ENCODE data around the gene SERP1.
"Not testable (repeated sequence)": the region's sequence is repeated elsewhere in the genome, so short reads cannot be mapped to it uniquely, and the experiment has no call there.

Gene SERP1

GRCh38 chr3:150538324-150539208, 7.7 kb downstream of the SERP1 start:
- DNase-seq, result no peak

- DNase-seq, result no peak
Observed at GRCh38 chr3:150535204-150535603, 11.1 kb downstream of the SERP1 start.

- no peak for DNase-seq
Observed at GRCh38 chr3:150531775-150532174, 14.5 kb downstream of the SERP1 start.

GRCh38 chr3:150528354-150528797, 17.9 kb downstream of the SERP1 start:
- DNase-seq, result no peak

GRCh38 chr3:150527464-150528255, 18.6 kb downstream of the SERP1 start:
- DNase-seq, result no peak

- DNase-seq, result no peak
Observed at GRCh38 chr3:150523538-150523937, 22.8 kb downstream of the SERP1 start.

- no peak for DNase-seq
Observed at GRCh38 chr3:150521463-150521862, 24.8 kb downstream of the SERP1 start.

- no peak for DNase-seq
Observed at GRCh38 chr3:150520408-150520807, 25.9 kb downstream of the SERP1 start.

- DNase-seq, result no peak
Observed at GRCh38 chr3:150519026-150519425, 27.3 kb downstream of the SERP1 start.

- no peak for DNase-seq
Observed at GRCh38 chr3:150515210-150515609, 31.1 kb downstream of the SERP1 start.

GRCh38 chr3:150511122-150511821, 35.0 kb downstream of the SERP1 start:
- no peak for DNase-seq

GRCh38 chr3:150509780-150510179, 36.5 kb downstream of the SERP1 start:
- no peak for DNase-seq

GRCh38 chr3:150508401-150508800, 37.9 kb downstream of the SERP1 start:
- no peak for DNase-seq

GRCh38 chr3:150504483-150504882, 41.8 kb downstream of the SERP1 start:
- no peak for DNase-seq

GRCh38 chr3:150503402-150504099, 42.7 kb downstream of the SERP1 start:
- DNase-seq, result no peak

GRCh38 chr3:150500960-150501359, 45.3 kb downstream of the SERP1 start:
- not testable (repeated sequence) for DNase-seq

- DNase-seq, result no peak
Observed at GRCh38 chr3:150497956-150498355, 48.3 kb downstream of the SERP1 start.

- no peak for DNase-seq
Observed at GRCh38 chr3:150495563-150496168, 50.6 kb downstream of the SERP1 start.

- DNase-seq, result no peak
Observed at GRCh38 chr3:150495149-150495548, 51.1 kb downstream of the SERP1 start.

- DNase-seq, result no peak
Observed at GRCh38 chr3:150494411-150494977, 51.8 kb downstream of the SERP1 start.
